AG09319 (cell line): ENCODE results near the gene ABHD6.
"Not testable (repeated sequence)": the region's sequence is repeated elsewhere in the genome, so short reads cannot be mapped to it uniquely, and the experiment has no call there.

ENCODE experiments used
- DNase-seq: peaks from one replicate; pipeline ENCODE4 v3.0.0-alpha.2; 2010; ENCODE audit warnings: low read depth; ENCODE audit errors: extremely low read depth
- CTCF ChIP-seq: IDR thresholded peaks from 2 replicates; pipeline ENCODE4 v1.5.1; 2011; ENCODE audit warnings: low read depth, mild to moderate bottlenecking, inconsistent platforms, low read length, moderate library complexity

The ABHD6 gene

GRCh38 chr3:58258392-58259055 lies 20.9 kb downstream of the ABHD6 start:
- no peak for DNase-seq
- no peak for TF ChIP-seq CTCF

GRCh38 chr3:58260261-58260731 lies 22.7 kb downstream of the ABHD6 start:
- no peak for TF ChIP-seq CTCF
- no peak for DNase-seq

- no peak for DNase-seq
- TF ChIP-seq CTCF = no peak
Measured at GRCh38 chr3:58260733-58261132, 23.1 kb downstream of the ABHD6 start.

- no peak for DNase-seq
- no peak for TF ChIP-seq CTCF
Measured at GRCh38 chr3:58261954-58262666, 24.5 kb downstream of the ABHD6 start.

- TF ChIP-seq CTCF = no peak
- no peak for DNase-seq
Measured at GRCh38 chr3:58266577-58266976, 29.0 kb downstream of the ABHD6 start.

- DNase-seq = not testable (repeated sequence)
Measured at GRCh38 chr3:58267543-58267942, 30.0 kb downstream of the ABHD6 start.

- DNase-seq = no peak
- TF ChIP-seq CTCF = no peak
Measured at GRCh38 chr3:58269356-58269755, 31.8 kb downstream of the ABHD6 start.
